Colonic mucosa (tissue), 4 donors: ENCODE results near the gene TSPAN9. TPM values are rescaled to one million over a fixed set of nuclear protein-coding genes. Genes with fewer than 3 reads are reported as not detected.

Experiments
- DNase-seq: peaks from one replicate; pipeline ENCODE4 v3.0.0-alpha.2; 2020
- H3K27ac ChIP-seq: fragments of 200-600 bp; one replicate; pipeline ENCODE4 v1.8.0; 2021
- H3K27me3 ChIP-seq: fragments of 200-600 bp; one replicate; pipeline ENCODE4 v1.8.0; 2021
- H3K36me3 ChIP-seq: fragments of 200-600 bp; one replicate; pipeline ENCODE4 v1.8.0; 2021
- H3K4me1 ChIP-seq: fragments of 200-600 bp; one replicate; pipeline ENCODE4 v1.8.0; 2021; ENCODE audit warnings: mild to moderate bottlenecking
- H3K4me3 ChIP-seq: fragments of 200-600 bp; one replicate; pipeline ENCODE4 v1.8.0; 2021
- H3K9ac ChIP-seq, 2 donors: one replicate each; pipeline ENCODE4 v1.7.0; 2013; ENCODE audit warnings: control low read depth in 2 of 2, low read depth in 2 of 2, low read length in 2 of 2
- H3K9me3 ChIP-seq: fragments of 200-600 bp; one replicate; pipeline ENCODE4 v1.8.0; 2021
- intact Hi-C: fragments of 100-400 bp; cut with DNase I; formaldehyde crosslinking; loops from one replicate; pipeline ENCODE4 v1.14.1; 2022
- total RNA-seq, 2 donors: library from RNA; stranded (reverse); fragmentation: NEBNext Ultra II Directional in 1 of 2; extraction: Animal tissue kit (Norgen Biotek cat#: 25700) in 1 of 2; gene quantifications; one replicate each; pipeline ENCODE4 v1.2.1, GENCODE V29; 2021
- TF ChIP-seq, protein P1 (sequence below): fragments of 200-600 bp; IDR thresholded peaks from one replicate; pipeline ENCODE4 v1.8.0; 2022; ENCODE audit warnings: antibody characterized with exemption, mild to moderate bottlenecking
- donor health status: healthy.
- donor health status: DM: no; HTN: no; CAD: no.
- donor health status: DM: no; HTN: no; CAD: no.

TSPAN9 gene
- total RNA-seq, 2 donors from 2014 or later = 4.7 to 9.9 TPM

DNA sequence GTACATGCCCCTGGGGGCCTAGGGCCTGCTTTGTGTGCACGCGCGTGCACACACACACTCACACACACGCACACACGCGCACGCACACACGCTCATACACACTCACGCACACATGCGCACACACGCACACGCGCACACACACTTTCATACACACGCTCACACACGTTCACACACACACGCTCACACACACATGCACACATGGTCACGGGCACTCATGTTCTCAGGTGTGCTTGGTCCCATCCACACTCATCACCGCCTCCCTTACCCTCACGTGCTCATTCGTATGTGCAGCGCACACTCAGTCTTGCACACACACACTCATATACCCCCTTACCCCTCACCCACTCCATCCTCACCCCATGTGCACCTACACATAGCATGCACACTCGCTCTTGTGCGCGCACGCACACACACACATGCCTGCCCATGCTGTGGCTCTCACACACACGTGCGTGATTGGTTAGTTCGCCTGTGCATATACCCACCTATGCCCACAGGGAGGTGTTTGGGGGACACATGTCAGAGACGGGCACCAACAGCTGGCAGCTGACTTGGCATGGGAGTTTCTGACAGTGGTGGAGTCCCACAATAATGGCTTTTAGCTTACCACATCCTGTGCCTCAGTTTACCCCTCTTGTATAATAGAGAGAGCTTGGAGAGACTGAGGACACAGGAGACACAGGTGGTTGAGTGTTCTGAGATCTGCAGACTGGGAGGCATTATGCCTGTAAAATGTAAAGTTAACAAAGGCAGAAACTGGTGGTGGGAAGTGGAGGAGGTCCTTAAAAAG lies 28.7 kb downstream of the TSPAN9 start:
- TF ChIP-seq, protein P1, sequence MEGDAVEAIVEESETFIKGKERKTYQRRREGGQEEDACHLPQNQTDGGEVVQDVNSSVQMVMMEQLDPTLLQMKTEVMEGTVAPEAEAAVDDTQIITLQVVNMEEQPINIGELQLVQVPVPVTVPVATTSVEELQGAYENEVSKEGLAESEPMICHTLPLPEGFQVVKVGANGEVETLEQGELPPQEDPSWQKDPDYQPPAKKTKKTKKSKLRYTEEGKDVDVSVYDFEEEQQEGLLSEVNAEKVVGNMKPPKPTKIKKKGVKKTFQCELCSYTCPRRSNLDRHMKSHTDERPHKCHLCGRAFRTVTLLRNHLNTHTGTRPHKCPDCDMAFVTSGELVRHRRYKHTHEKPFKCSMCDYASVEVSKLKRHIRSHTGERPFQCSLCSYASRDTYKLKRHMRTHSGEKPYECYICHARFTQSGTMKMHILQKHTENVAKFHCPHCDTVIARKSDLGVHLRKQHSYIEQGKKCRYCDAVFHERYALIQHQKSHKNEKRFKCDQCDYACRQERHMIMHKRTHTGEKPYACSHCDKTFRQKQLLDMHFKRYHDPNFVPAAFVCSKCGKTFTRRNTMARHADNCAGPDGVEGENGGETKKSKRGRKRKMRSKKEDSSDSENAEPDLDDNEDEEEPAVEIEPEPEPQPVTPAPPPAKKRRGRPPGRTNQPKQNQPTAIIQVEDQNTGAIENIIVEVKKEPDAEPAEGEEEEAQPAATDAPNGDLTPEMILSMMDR = no peak
- Histone ChIP-seq H3K36me3 (no peaks in the 10 kb centered on the region), H3K27me3 (no peaks in the 10 kb centered on the region), H3K9me3 (no peaks in the 10 kb centered on the region), H3K4me1 (no peaks in the 10 kb centered on the region), H3K27ac (no peak overlapping the region), H3K4me3 (no peak overlapping the region), H3K9ac (no peak overlapping the region)
- intact Hi-C loops = no loop called here
- DNase-seq = no peak

DNA sequence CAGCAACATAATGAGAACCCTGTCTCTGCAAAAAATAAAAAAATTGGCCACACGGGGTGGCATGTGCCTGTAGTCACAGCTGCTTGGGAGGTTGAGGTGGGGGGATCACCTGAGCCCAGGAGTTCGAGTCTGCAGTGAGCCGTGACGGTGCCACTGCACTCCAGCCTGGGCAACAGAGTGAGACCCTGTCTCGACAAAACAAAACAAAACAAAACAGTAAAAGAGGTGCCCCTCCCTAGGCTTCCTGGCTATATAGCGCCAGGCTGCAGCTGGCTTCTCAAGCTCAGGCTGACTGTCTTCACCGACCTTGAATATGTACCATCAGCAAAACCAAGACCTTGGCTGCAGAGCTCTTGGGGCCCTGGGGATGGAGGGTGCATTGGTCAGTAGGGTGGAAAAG lies 29.4 kb downstream of the TSPAN9 start:
- Histone ChIP-seq H3K27ac (no peak overlapping the region), H3K27me3 (no peaks in the 10 kb centered on the region), H3K4me1 (no peaks in the 10 kb centered on the region), H3K9me3 (no peaks in the 10 kb centered on the region), H3K36me3 (no peaks in the 10 kb centered on the region), H3K4me3 (no peak overlapping the region), H3K9ac (no peak overlapping the region)
- intact Hi-C loops = no loop called here
- TF ChIP-seq, protein P1 = no peak
- DNase-seq = no peak

DNA sequence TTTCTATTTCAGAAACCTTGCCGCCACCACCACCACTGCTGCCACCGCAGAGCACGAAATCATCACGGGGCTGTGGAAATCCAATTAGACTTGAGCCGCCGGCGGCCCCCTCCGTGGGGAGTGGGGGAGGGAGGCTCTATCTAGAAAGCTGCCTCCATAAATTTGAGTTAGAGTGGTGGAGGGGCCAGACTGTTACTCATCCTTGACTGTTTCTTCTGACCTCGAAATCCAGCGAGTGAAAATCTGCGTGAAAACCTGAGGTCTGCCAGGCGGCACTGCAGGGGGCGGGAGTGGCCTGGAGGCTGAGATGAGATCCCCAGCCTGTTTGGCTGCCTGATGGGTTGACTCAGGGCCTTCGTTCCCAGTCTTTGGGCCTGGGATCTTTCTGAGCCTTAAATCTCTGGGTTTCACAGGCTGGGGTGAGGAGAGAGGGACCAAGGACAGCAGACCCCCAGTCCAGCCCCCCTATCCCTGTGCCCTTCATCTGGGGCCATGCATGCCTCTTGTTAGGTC lies 29.9 kb downstream of the TSPAN9 start:
- Histone ChIP-seq H3K4me3 (no peak overlapping the region), H3K9me3 (no peaks in the 10 kb centered on the region), H3K27me3 (no peaks in the 10 kb centered on the region), H3K36me3 (no peaks in the 10 kb centered on the region), H3K9ac (no peak overlapping the region), H3K4me1 (no peaks in the 10 kb centered on the region), H3K27ac (no peak overlapping the region)
- TF ChIP-seq, protein P1 = no peak
- intact Hi-C loops = no loop called here
- DNase-seq = no peak

DNA sequence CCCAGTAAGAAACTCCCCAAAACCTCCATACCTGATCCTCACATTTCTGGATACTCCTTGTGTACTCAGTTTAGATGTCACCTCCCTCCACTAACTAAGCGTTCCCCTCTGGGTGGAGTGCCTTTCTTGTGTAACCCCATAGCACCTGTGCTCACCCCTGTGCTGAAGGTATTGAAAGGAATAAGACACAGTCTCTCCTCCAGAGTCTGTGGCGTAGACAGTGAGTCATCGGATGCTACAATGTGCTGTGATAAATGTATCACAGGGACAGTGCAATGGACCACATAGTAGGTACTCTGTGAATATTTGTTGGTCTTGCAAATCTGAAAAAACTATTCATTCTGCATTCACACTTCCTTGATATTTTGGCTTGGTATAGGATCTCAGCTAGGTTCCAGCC lies 30.8 kb downstream of the TSPAN9 start:
- Histone ChIP-seq H3K27ac (no peak overlapping the region), H3K4me1 (no peaks in the 10 kb centered on the region), H3K4me3 (no peak overlapping the region), H3K36me3 (no peaks in the 10 kb centered on the region), H3K9me3 (no peaks in the 10 kb centered on the region), H3K9ac (no peak overlapping the region), H3K27me3 (no peaks in the 10 kb centered on the region)
- intact Hi-C loops = no loop called here
- TF ChIP-seq, protein P1 = no peak
- no peak for DNase-seq

DNA sequence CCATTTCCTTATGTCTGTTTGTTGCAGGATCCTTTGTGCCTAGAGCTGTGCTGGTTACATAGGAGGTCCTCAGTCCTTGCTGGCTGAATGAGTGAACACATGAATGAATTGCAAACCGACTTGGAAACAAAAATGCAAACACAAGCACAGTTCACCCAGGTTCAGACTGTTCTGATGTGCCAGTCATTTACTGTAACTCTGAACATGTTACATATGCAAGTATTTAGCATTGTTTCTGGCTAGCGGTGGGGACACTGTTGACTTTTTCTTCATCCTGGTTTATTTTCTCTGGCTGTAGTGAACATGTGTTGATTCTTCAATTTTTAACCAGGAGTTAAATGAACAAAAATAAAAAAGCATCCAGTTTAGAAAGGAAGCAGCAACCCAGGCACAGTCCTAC lies 33.4 kb downstream of the TSPAN9 start:
- Histone ChIP-seq H3K9ac (no peak overlapping the region), H3K4me1 (no peaks in the 10 kb centered on the region), H3K9me3 (no peaks in the 10 kb centered on the region), H3K27ac (no peak overlapping the region), H3K4me3 (no peak overlapping the region), H3K27me3 (no peaks in the 10 kb centered on the region), H3K36me3 (no peaks in the 10 kb centered on the region)
- TF ChIP-seq, protein P1 = no peak
- intact Hi-C loops = no loop called here
- DNase-seq = no peak
